MCF 10A (cell line): ENCODE results near the gene SLC24A1. TPM values are rescaled to one million over a fixed set of nuclear protein-coding genes. Genes with fewer than 3 reads are reported as not detected.

Experiments used
- BruUV-seq: library from RNA; stranded (reverse); fragments of 400-500 nt; replicated peaks from 2 replicates; lab custom pipeline; 2021; lab: Mats Ljungman, UMichigan
- CTCF ChIA-PET: fragments of 300-600 bp; sonication (Branson Sonifier 250); formaldehyde crosslinking; extraction: SDS; loops from one replicate; lab custom pipeline; 2021; ENCODE audit warnings: antibody characterized with exemption, inconsistent platforms; lab: Yijun Ruan, JAX
- POLR2A ChIA-PET: fragments of 300-600, 350-650 bp; sonication (Branson Sonifier 250); formaldehyde crosslinking; extraction: SDS; loops from one replicate; lab custom pipeline; 2020; ENCODE audit warnings: antibody characterized with exemption, inconsistent platforms; lab: Yijun Ruan, JAX
- DNase-seq: peaks from one replicate; pipeline ENCODE4 v3.0.0-alpha.2; 2018; ENCODE audit not compliant: unreplicated experiment
- H3K27ac Mint-ChIP-seq: one replicate; pipeline ENCODE4 v1.8.0; 2022; ENCODE audit warnings: mild to moderate bottlenecking, low read depth, mixed read lengths; ENCODE audit not compliant: unreplicated experiment
- H3K27me3 Mint-ChIP-seq: one replicate; pipeline ENCODE4 v1.8.0; 2022; ENCODE audit warnings: mixed read lengths; ENCODE audit not compliant: insufficient read depth, unreplicated experiment
- H3K36me3 Mint-ChIP-seq: one replicate; pipeline ENCODE4 v1.8.0; 2022; ENCODE audit warnings: mild to moderate bottlenecking, moderate library complexity, mixed read lengths; ENCODE audit not compliant: insufficient read depth, unreplicated experiment
- H3K4me1 Mint-ChIP-seq: one replicate; pipeline ENCODE4 v1.8.0; 2022; ENCODE audit warnings: mixed read lengths; ENCODE audit not compliant: insufficient read depth, unreplicated experiment
- H3K4me3 Mint-ChIP-seq: one replicate; pipeline ENCODE4 v1.8.0; 2022; ENCODE audit warnings: mild to moderate bottlenecking, moderate library complexity, mixed read lengths; ENCODE audit not compliant: unreplicated experiment
- H3K9me3 Mint-ChIP-seq: one replicate; pipeline ENCODE4 v1.8.0; 2022; ENCODE audit warnings: mixed read lengths; ENCODE audit not compliant: unreplicated experiment
- intact Hi-C: fragments of 100-400 bp; cut with micrococcal nuclease; formaldehyde crosslinking; loops from 2 replicates; pipeline ENCODE4 v1.14.1; 2022
- total RNA-seq: library from RNA; stranded (reverse); gene quantifications from 2 replicates; pipeline ENCODE4 v1.2.3, GENCODE V29; 2022
- TF ChIP-seq, protein P1 (sequence below): fragments of 200-600 bp; IDR thresholded peaks from one replicate; pipeline ENCODE4 v1.8.0; 2022; ENCODE audit warnings: antibody characterized with exemption, mild to moderate bottlenecking; ENCODE audit not compliant: unreplicated experiment

SLC24A1 gene
- total RNA-seq, 1 experiment from 2014 or later = 8.2 TPM

DNA sequence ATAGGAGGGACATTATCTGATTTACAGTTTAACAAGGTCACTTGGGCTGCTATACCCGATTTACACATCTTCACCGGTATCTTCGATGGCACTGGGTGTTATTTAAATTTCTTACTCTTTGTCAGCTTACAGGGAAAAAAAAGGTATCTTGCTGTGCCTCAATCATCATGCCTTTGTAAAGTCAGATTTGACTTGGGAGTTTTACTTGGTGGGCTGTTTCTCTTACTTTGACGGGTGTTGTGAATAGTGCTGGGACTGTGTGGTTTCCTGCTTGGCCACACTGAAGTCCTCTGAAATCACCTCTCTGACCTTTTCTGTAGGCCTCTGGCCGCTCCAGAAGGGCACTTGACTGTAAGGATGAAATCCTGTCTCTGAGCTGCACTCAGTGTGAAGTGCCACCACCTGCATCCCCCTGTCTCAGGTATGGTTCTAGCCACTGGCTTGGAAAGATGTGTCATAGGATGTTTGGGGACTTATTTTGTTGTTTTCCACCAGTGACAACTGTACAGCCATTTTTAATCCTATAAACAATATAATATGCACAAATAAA is 3.1 kb upstream of the SLC24A1 start:
- ChIA-PET POLR2A (no interaction called here), CTCF (no interaction called here)
- BruUV-seq = no TSS peak
- TF ChIP-seq, protein P1, sequence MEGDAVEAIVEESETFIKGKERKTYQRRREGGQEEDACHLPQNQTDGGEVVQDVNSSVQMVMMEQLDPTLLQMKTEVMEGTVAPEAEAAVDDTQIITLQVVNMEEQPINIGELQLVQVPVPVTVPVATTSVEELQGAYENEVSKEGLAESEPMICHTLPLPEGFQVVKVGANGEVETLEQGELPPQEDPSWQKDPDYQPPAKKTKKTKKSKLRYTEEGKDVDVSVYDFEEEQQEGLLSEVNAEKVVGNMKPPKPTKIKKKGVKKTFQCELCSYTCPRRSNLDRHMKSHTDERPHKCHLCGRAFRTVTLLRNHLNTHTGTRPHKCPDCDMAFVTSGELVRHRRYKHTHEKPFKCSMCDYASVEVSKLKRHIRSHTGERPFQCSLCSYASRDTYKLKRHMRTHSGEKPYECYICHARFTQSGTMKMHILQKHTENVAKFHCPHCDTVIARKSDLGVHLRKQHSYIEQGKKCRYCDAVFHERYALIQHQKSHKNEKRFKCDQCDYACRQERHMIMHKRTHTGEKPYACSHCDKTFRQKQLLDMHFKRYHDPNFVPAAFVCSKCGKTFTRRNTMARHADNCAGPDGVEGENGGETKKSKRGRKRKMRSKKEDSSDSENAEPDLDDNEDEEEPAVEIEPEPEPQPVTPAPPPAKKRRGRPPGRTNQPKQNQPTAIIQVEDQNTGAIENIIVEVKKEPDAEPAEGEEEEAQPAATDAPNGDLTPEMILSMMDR = no peak
- H3K36me3 Mint-ChIP-seq = peaks cover 7% of the 10 kb centered on the region
- H3K9me3 Mint-ChIP-seq = no peaks in the 10 kb centered on the region
- H3K27ac Mint-ChIP-seq = no peak overlapping the region
- no peaks in the 10 kb centered on the region for H3K27me3 Mint-ChIP-seq
- H3K4me1 Mint-ChIP-seq = peaks cover 4% of the 10 kb centered on the region
- H3K4me3 Mint-ChIP-seq = no peak overlapping the region
- DNase-seq = no peak
- intact Hi-C loops = no loop called here

DNA sequence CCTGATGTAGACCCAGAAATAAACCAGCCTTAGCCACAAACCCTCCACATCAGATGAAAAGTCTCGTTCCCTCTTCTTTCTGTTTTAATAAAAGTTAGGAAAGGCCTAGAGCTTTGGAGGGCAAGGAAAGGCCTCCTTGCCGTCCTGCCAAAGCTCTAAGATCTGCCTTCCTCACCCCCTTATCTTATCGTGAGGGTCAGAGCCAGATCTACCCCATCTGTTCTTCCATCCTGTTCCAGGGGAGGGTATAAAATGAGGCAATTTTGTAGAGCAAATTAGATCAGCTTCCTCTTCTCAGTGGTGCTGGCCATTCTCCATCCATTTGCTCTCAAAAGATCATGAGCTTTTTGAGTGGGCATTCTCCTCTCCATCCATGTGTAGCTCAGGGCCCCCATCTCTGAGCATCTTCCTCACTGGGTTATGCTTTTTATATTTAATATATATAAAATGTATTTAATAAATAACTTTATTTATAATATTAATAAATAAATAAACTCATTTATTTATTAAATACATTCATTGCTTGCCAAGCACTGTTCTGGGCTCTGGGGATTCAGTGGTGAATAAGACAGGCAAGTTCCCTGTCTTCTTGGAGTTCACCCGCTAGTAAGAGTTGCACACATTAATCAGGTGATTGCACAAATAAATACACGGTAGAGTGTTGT is 2.0 kb upstream of the SLC24A1 start:
- ChIA-PET CTCF (interaction anchor here (0.9 kb wide), 1 partner anchor 9 kb away, joined by 3 read pairs; the partner anchor contains the start of gene INTS14), POLR2A (no interaction called here)
- Mint-ChIP-seq H3K36me3 (peaks cover 15% of the 10 kb centered on the region), H3K4me3 (no peak overlapping the region), H3K27me3 (no peaks in the 10 kb centered on the region), H3K4me1 (no peaks in the 10 kb centered on the region), H3K27ac (no peak overlapping the region), H3K9me3 (no peaks in the 10 kb centered on the region)
- intact Hi-C loops = no loop called here
- TF ChIP-seq, protein P1 = no peak
- no peak for DNase-seq
- BruUV-seq = no TSS peak

DNA sequence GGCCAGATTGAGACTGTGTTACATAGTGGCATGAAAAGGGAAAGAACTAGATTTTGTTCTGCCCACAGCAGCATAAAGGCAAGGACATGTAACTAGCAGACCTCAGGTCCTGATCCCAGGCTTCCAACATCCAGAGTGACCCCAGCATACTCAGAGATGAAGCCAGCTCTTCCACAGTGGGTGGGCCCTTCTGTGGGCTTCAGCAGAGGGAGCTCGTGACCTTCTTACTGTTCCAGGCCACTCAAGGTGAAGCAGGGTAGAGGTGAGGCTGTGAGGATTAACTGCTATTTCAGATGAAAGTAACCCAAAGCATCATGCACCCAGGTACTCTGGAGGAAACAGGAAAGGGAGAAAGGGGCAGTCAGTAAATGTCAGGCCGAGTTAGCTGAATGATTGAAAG is 905 bp upstream of the SLC24A1 start:
- CTCF ChIA-PET = interaction anchor here (3.6 kb wide), 1 partner anchor 17 kb away, joined by 16 read pairs; no protein-coding TSS in a partner anchor
- POLR2A ChIA-PET = no interaction called here
- no TSS peak for BruUV-seq
- no peaks in the 10 kb centered on the region for H3K9me3 Mint-ChIP-seq
- no peaks in the 10 kb centered on the region for H3K27me3 Mint-ChIP-seq
- intact Hi-C loops = no loop called here
- H3K27ac Mint-ChIP-seq = no peak overlapping the region
- H3K36me3 Mint-ChIP-seq = peaks cover 20% of the 10 kb centered on the region
- H3K4me1 Mint-ChIP-seq = no peaks in the 10 kb centered on the region
- no peak for DNase-seq
- no peak overlapping the region for H3K4me3 Mint-ChIP-seq
- TF ChIP-seq, protein P1 = no peak

DNA sequence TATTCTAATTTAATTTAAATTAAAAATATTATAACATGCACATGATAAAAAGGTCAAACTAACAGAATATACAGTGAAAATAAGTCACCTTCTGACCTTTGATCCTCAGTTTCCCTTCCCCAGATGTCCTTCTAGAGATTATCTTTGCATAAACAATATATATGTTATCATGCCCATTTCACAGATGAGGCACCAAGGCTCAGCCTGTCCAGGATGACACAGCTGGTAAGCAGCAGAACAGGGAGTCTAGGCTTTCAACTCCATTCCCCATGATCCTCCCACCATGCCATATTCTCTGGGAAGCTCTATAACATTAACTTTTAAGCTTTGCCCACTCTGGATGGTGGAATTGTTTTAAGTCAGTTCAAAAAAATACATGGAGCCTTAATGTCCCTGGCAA is 1.4 kb downstream of the SLC24A1 start:
- TF ChIP-seq, protein P1 = no peak
- peaks cover 26% of the 10 kb centered on the region for H3K36me3 Mint-ChIP-seq
- intact Hi-C loops = no loop called here
- BruUV-seq = no TSS peak
- H3K4me3 Mint-ChIP-seq = no peak overlapping the region
- no peak overlapping the region for H3K27ac Mint-ChIP-seq
- H3K27me3 Mint-ChIP-seq = no peaks in the 10 kb centered on the region
- no peaks in the 10 kb centered on the region for H3K9me3 Mint-ChIP-seq
- DNase-seq = no peak
- POLR2A ChIA-PET = interaction anchor here (0.6 to 0.8 kb wide), 2 partner anchors 17 to 279 kb away, joined by 4 read pairs; no protein-coding TSS in a partner anchor
- no peaks in the 10 kb centered on the region for H3K4me1 Mint-ChIP-seq
- CTCF ChIA-PET = interaction anchor here (0.7 to 3.6 kb wide), 2 partner anchors 15 to 107 kb away, joined by 3 to 16 read pairs; no protein-coding TSS in a partner anchor
